GM12864 (cell line): ENCODE measurements around the gene UPB1.
A peak's percentile ranks its signal among the peaks of the same experiment; 100 is the strongest.

Source experiments
- DNase-seq: peaks from one replicate; pipeline ENCODE4 v3.0.0-alpha.2; 2011; ENCODE audit warnings: low read depth
- H3K4me3 ChIP-seq: 2 replicates; pipeline ENCODE4 v1.5.1; 2011; ENCODE audit warnings: mild to moderate bottlenecking, low read depth, low read length, control low read depth
- CTCF ChIP-seq: IDR thresholded peaks from 2 replicates; pipeline ENCODE4 v1.5.1; 2011; ENCODE audit warnings: low read depth, mild to moderate bottlenecking, moderate library complexity, low read length, control low read depth, inconsistent platforms; ENCODE audit errors: missing control alignments

Gene UPB1

DNA sequence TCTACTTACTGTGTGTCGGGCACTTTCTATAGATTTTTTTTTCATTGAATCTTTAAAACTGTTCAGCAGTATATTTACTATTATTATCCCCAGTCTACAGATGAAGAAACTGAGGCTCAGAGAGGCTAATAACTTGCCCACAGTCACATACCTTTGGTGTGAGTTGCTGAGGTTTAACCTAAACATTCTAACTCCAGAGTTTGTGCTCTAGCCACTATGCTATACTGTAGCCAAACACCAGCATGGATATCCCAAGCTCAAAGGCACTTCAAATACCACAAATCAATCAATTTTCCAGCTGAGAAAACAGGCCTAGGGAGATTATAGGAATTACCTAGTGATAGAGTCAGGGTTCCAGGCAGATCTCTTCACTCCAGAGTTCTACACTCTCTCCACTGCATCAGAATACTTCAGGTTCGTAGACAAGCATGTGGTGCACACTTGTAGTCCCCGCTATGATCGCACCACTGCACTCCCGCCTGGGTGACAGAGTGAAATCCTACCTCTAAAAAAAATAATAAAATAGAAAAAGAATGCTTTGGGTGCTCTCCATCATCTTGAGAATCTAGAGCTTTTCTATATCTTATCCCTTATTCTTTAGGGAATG lies 20.4 kb upstream of the UPB1 start:
- no peak for DNase-seq
- H3K4me3 ChIP-seq: no peak overlapping the region
- no peak for TF ChIP-seq CTCF

- no peak overlapping the region for H3K4me3 ChIP-seq
- no peak for TF ChIP-seq CTCF
- DNase-seq: no peak
Measured at GRCh38 chr22:24481641-24482040, 13.5 kb upstream of the UPB1 start.

DNA sequence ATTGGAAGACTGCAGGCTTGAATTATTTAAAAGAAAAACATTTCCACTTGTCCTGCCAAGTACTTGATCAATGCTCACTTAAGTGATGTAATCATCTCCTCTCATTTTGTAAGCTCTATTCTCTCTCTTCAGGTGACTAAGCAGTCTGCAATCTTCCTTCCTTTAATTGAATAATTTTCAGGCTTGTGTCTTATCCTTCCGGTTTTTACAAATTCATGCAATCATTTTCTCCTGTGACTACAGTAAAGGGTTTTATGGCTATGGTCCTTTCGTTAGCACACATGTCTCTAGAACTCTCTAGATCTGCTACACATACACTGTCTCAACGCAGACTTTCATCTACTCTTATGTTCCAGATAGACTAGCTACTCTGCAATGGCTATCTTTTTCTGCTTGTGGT lies 12.6 kb upstream of the UPB1 start:
- TF ChIP-seq CTCF: no peak
- no peak overlapping the region for H3K4me3 ChIP-seq
- no peak for DNase-seq

- no peak for TF ChIP-seq CTCF
- no peak for DNase-seq
- H3K4me3 ChIP-seq: no peak overlapping the region
Measured at GRCh38 chr22:24482998-24483397, 12.1 kb upstream of the UPB1 start.

- no peak for DNase-seq
- no peak overlapping the region for H3K4me3 ChIP-seq
- TF ChIP-seq CTCF: no peak
Measured at GRCh38 chr22:24483976-24484545, 11.1 kb upstream of the UPB1 start.

DNA sequence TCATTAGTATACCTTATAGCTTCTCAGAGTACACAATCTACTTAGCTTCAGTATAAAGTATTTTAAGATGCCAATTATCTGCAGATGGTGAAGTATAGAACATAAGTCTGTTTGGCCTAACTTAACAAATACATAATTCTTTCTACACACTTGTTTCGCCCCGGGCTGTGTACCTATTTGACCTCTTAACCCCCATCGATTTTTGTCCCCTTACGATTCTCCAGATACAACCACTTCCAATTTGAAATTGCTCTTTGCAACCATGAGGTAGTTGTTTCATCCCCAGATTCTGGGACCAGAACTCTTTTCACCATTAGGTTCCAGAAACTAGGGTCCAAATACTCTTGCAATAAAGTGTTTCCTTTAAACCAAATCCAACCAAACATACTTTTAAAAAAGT lies 10.0 kb upstream of the UPB1 start:
- no peak for TF ChIP-seq CTCF
- DNase-seq: no peak
- no peak overlapping the region for H3K4me3 ChIP-seq

- no peak overlapping the region for H3K4me3 ChIP-seq
- TF ChIP-seq CTCF: peak; percentile 25
- no peak for DNase-seq
Measured at GRCh38 chr22:24485608-24486007, 9.5 kb upstream of the UPB1 start.
